SIG-M5 (cell line): Measurements from ENCODE around the gene PRRC2B.
"Not testable (repeated sequence)": the region's sequence is repeated elsewhere in the genome, so short reads cannot be mapped to it uniquely, and the experiment has no call there.

Experiments used
- DNase-seq: peaks from one replicate; lab custom pipeline; 2025; lab: John Stamatoyannopoulos, UW

PRRC2B gene

GRCh38 chr9:131436376-131436775, 42.5 kb downstream of the PRRC2B start:
- DNase-seq = no peak

- DNase-seq = no peak
Observed at GRCh38 chr9:131436865-131437271, 43.0 kb downstream of the PRRC2B start.

- DNase-seq = no peak
Observed at GRCh38 chr9:131438190-131438589, 44.3 kb downstream of the PRRC2B start.

- DNase-seq = no peak
Observed at GRCh38 chr9:131439224-131439623, 45.3 kb downstream of the PRRC2B start.

- no peak for DNase-seq
Observed at GRCh38 chr9:131441441-131441840, 47.6 kb downstream of the PRRC2B start.

GRCh38 chr9:131442351-131442750, 48.5 kb downstream of the PRRC2B start:
- DNase-seq = no peak

GRCh38 chr9:131443648-131444047, 49.8 kb downstream of the PRRC2B start:
- DNase-seq = no peak

GRCh38 chr9:131446276-131446675, 52.4 kb downstream of the PRRC2B start:
- no peak for DNase-seq

GRCh38 chr9:131447148-131447547, 53.3 kb downstream of the PRRC2B start:
- no peak for DNase-seq

GRCh38 chr9:131447600-131447999, 53.7 kb downstream of the PRRC2B start:
- DNase-seq = no peak

- no peak for DNase-seq
Observed at GRCh38 chr9:131448818-131449217, 54.9 kb downstream of the PRRC2B start.

GRCh38 chr9:131449276-131449675, 55.4 kb downstream of the PRRC2B start:
- DNase-seq = no peak

GRCh38 chr9:131454028-131454427, 60.1 kb downstream of the PRRC2B start:
- no peak for DNase-seq

GRCh38 chr9:131455655-131456054, 61.8 kb downstream of the PRRC2B start:
- DNase-seq = not testable (repeated sequence)

- no peak for DNase-seq
Observed at GRCh38 chr9:131457746-131458145, 63.9 kb downstream of the PRRC2B start.

GRCh38 chr9:131459056-131459455, 65.2 kb downstream of the PRRC2B start:
- no peak for DNase-seq

- no peak for DNase-seq
Observed at GRCh38 chr9:131461166-131461565, 67.3 kb downstream of the PRRC2B start.

- DNase-seq = no peak
Observed at GRCh38 chr9:131464354-131465000, 70.6 kb downstream of the PRRC2B start.

- DNase-seq = no peak
Observed at GRCh38 chr9:131465401-131465800, 71.5 kb downstream of the PRRC2B start.

- no peak for DNase-seq
Observed at GRCh38 chr9:131467214-131467935, 73.5 kb downstream of the PRRC2B start.

- no peak for DNase-seq
Observed at GRCh38 chr9:131468031-131468430, 74.1 kb downstream of the PRRC2B start.

GRCh38 chr9:131469356-131469755, 75.5 kb downstream of the PRRC2B start:
- no peak for DNase-seq

GRCh38 chr9:131469951-131470350, 76.1 kb downstream of the PRRC2B start:
- no peak for DNase-seq

GRCh38 chr9:131470581-131470991, 76.7 kb downstream of the PRRC2B start:
- no peak for DNase-seq
